Gastrocnemius medialis (tissue), 4 donors: Measurements from ENCODE around the gene DAAM1. TPM values are rescaled to one million over a fixed set of nuclear protein-coding genes. Genes with fewer than 3 reads are reported as not detected.

Experiments
- ATAC-seq, 2 donors: fragments of 150-250 bp; one replicate each; pipeline ENCODE4 v1.9.1; 2016
- DNase-seq, 2 donors: peaks; one replicate each; pipeline ENCODE4 v3.0.0-alpha.2; 2019
- H3K27ac ChIP-seq, 4 donors: fragments of 200-600 bp; sonication (generic); 1 replicate in 1 of 4; 2 replicates in 3 of 4; pipeline ENCODE4 v1.5.1; 2016 to 2018; ENCODE audit warnings: mild to moderate bottlenecking in 2 of 4, moderate library complexity in 1 of 4
- H3K27me3 ChIP-seq, 3 donors: fragments of 200-600 bp; sonication (generic) in 2 of 3; 1 replicate in 1 of 3; 2 replicates in 2 of 3; pipeline versions ENCODE4 v1.5.1 to v1.6.0; 2016 to 2019; ENCODE audit warnings: mild to moderate bottlenecking in 1 of 3, moderate library complexity in 1 of 3
- H3K36me3 ChIP-seq, 2 donors: fragments of 200-600 bp; sonication (generic) in 1 of 2; one replicate each; pipeline ENCODE4 v1.5.1; 2017 to 2018
- H3K4me1 ChIP-seq, 2 donors: fragments of 200-600 bp; sonication (generic) in 1 of 2; one replicate each; pipeline ENCODE4 v1.5.1; 2016 to 2017; ENCODE audit warnings: mild to moderate bottlenecking in 2 of 2
- H3K4me3 ChIP-seq, 4 donors: fragments of 200-600 bp; sonication (generic) in 3 of 4; 1 replicate in 1 of 4; 2 replicates in 3 of 4; pipeline ENCODE4 v1.5.1; 2016 to 2019; ENCODE audit warnings: mild to moderate bottlenecking in 2 of 4
- H3K9me3 ChIP-seq, 3 donors: fragments of 200-600 bp; sonication (generic) in 2 of 3; 1 replicate in 1 of 3; 2 replicates in 2 of 3; pipeline ENCODE4 v1.5.1; 2016 to 2019
- CTCF ChIP-seq, 5 experiments: fragments of 450-650 bp in 3 of 5; fragments of 200-600 bp in 2 of 5; sonication (generic) in 2 of 5; IDR thresholded peaks in 4 of 5; conservative IDR thresholded peaks in 1 of 5; 1 replicate in 4 of 5; 2 replicates in 1 of 5; pipeline ENCODE4 v1.5.1; 2016 to 2019; ENCODE audit warnings: antibody characterized with exemption in 5 of 5, mild to moderate bottlenecking in 3 of 5, moderate library complexity in 3 of 5
- POLR2A ChIP-seq, 2 donors: fragments of 450-650 bp; IDR thresholded peaks; one replicate each; pipeline ENCODE4 v1.6.1; 2017; ENCODE audit warnings: antibody characterized with exemption in 2 of 2, mild to moderate bottlenecking in 2 of 2, moderate library complexity in 2 of 2
- in situ Hi-C, 4 donors: fragments of 200-750 bp; cut with MboI; loops; one replicate each; pipeline versions ENCODE4 v1.15.0 to v1.8.0; 2017; ENCODE audit warnings: low sequenced_read_pairs in 4 of 4
- intact Hi-C: fragments of 100-400 bp; cut with DNase I; formaldehyde crosslinking; loops from one replicate; pipeline ENCODE4 v1.15.1; 2023; ENCODE audit warnings: low total_unique reads
- total RNA-seq, 4 donors: library from RNA; depleted of rRNA; stranded (reverse); fragments of >200 nt; gene quantifications; one replicate each; pipeline versions ENCODE4 v1.1.0 to v1.2.3, GENCODE V29; 2016

Gene DAAM1
- total RNA-seq, 4 donors from 2014 or later: 4.4 to 13.9 (median 6.4) TPM

GRCh38 chr14:59195912-59196311 is 7.4 kb downstream of the DAAM1 start:
- in situ Hi-C loops (no loop called here), intact Hi-C loops (no loop called here)
- Histone ChIP-seq H3K9me3 (no peaks in the 10 kb centered on the region), H3K27me3 (no peaks in the 10 kb centered on the region), H3K36me3 (no peaks in the 10 kb centered on the region), H3K4me1 (peaks cover 9 to 35% of the 10 kb centered on the region in 2 donors), H3K27ac (no peak overlapping the region), H3K4me3 (no peak overlapping the region)
- TF ChIP-seq CTCF (IDR thresholded peaks at IDR 0.05 in 4 of 5, conservative IDR thresholded peaks at IDR 0.05 in 1 of 5) (no peak), POLR2A (IDR thresholded peaks at IDR 0.05) (no peak)
- ATAC-seq (no peak), DNase-seq (no peak)

- H3K27ac ChIP-seq: no peak overlapping the region
- H3K4me1 ChIP-seq: peaks cover 8 to 24% of the 10 kb centered on the region in 2 donors
- no peaks in the 10 kb centered on the region for H3K36me3 ChIP-seq
- no peaks in the 10 kb centered on the region for H3K27me3 ChIP-seq
- no peak for DNase-seq
- in situ Hi-C loops: no loop called here
- no peak overlapping the region for H3K4me3 ChIP-seq
- intact Hi-C loops: no loop called here
- ATAC-seq: no peak
- no peak for TF ChIP-seq POLR2A (IDR thresholded peaks at IDR 0.05)
- TF ChIP-seq CTCF (IDR thresholded peaks at IDR 0.05 in 4 of 5, conservative IDR thresholded peaks at IDR 0.05 in 1 of 5): no peak
- no peaks in the 10 kb centered on the region for H3K9me3 ChIP-seq
Observed at GRCh38 chr14:59197695-59198262, 9.3 kb downstream of the DAAM1 start.

DNA sequence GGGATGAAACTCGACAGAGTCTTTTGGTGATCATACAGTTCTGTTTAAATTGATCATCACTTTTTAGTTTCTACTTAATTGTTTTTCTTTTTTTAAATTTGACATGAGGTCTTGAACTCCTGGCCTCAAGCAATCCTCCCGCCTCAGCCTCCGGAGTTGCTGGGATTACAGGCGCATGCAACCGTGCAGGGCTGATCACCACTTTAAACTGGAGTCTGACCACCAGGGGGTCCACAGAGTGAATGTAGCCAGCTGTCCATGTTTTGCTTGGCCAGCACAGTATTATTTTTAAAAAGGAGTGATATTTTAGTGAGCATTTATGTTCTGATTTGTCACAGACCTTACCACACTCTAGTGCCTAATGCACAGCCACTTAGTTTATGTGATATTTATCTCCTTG is 10.7 kb downstream of the DAAM1 start:
- no peaks in the 10 kb centered on the region for H3K9me3 ChIP-seq
- H3K36me3 ChIP-seq: no peaks in the 10 kb centered on the region
- TF ChIP-seq CTCF (IDR thresholded peaks at IDR 0.05 in 4 of 5, conservative IDR thresholded peaks at IDR 0.05 in 1 of 5) (no peak), POLR2A (IDR thresholded peaks at IDR 0.05) (no peak)
- in situ Hi-C loops: no loop called here
- no peak overlapping the region for H3K27ac ChIP-seq
- peaks cover 6 to 12% of the 10 kb centered on the region in 2 donors for H3K4me1 ChIP-seq
- ATAC-seq (no peak), DNase-seq (no peak)
- H3K27me3 ChIP-seq: no peaks in the 10 kb centered on the region
- H3K4me3 ChIP-seq: no peak overlapping the region
- intact Hi-C loops: no loop called here

GRCh38 chr14:59199614-59200013 is 11.1 kb downstream of the DAAM1 start:
- intact Hi-C loops: no loop called here
- no peak overlapping the region for H3K27ac ChIP-seq
- H3K27me3 ChIP-seq: no peaks in the 10 kb centered on the region
- no peak for DNase-seq
- in situ Hi-C loops: no loop called here
- no peak overlapping the region for H3K4me3 ChIP-seq
- ATAC-seq: no peak
- TF ChIP-seq CTCF (IDR thresholded peaks at IDR 0.05 in 4 of 5, conservative IDR thresholded peaks at IDR 0.05 in 1 of 5): no peak
- TF ChIP-seq POLR2A (IDR thresholded peaks at IDR 0.05): no peak
- H3K4me1 ChIP-seq: peaks cover 2 to 8% of the 10 kb centered on the region in 2 donors
- H3K36me3 ChIP-seq: no peaks in the 10 kb centered on the region
- no peaks in the 10 kb centered on the region for H3K9me3 ChIP-seq

- Histone ChIP-seq H3K27ac (no peak overlapping the region), H3K4me1 (peaks cover 0 to 6% of the 10 kb centered on the region in 2 donors), H3K36me3 (no peaks in the 10 kb centered on the region), H3K4me3 (no peak overlapping the region), H3K9me3 (no peaks in the 10 kb centered on the region), H3K27me3 (no peaks in the 10 kb centered on the region)
- TF ChIP-seq POLR2A (IDR thresholded peaks at IDR 0.05) (no peak), CTCF (IDR thresholded peaks at IDR 0.05 in 4 of 5, conservative IDR thresholded peaks at IDR 0.05 in 1 of 5) (no peak)
- ATAC-seq (no peak), DNase-seq (no peak)
- intact Hi-C loops: no loop called here
- in situ Hi-C loops: no loop called here
Observed at GRCh38 chr14:59200195-59200594, 11.7 kb downstream of the DAAM1 start.
